HCT116 (cell line): ENCODE measurements around the gene PHKA2. TPM values are rescaled to one million over a fixed set of nuclear protein-coding genes. Genes with fewer than 3 reads are reported as not detected.

Experiments
- ATAC-seq: fragments of 200-7000 bp; cut with Tn5 transposase; 2 replicates; pipeline ENCODE4 v1.9.1; 2020; ENCODE audit warnings: mild to moderate bottlenecking, moderate library complexity
- BruUV-seq: library from RNA; stranded (reverse); fragments of 400-500 nt; replicated peaks from 2 replicates; lab custom pipeline; 2021; lab: Mats Ljungman, UMichigan
- CTCF ChIA-PET: fragments of 300-600 bp; sonication (Branson Sonifier 250); formaldehyde crosslinking; loops from one replicate; lab custom pipeline; 2021; ENCODE audit warnings: antibody characterized with exemption; lab: Charles Lee
- POLR2A ChIA-PET: fragments of 300-600, 350-600 bp; sonication (Branson Sonifier 250); formaldehyde crosslinking; loops from one replicate; lab custom pipeline; 2021; ENCODE audit warnings: antibody characterized with exemption; lab: Charles Lee
- RAD21 ChIA-PET, 2 experiments: fragments of 300-600 bp; sonication (Branson Sonifier 250); formaldehyde crosslinking; loops; one replicate each; lab custom pipeline; 2023; ENCODE audit warnings: low total read pairs in 2 of 2; ENCODE audit not compliant: uncharacterized antibody in 2 of 2, unreplicated experiment in 2 of 2, low non-redundant PET in 1 of 2; lab: Charles Lee
- DNase-seq: peaks from one replicate; pipeline ENCODE4 v3.0.0-alpha.2; 2010; ENCODE audit warnings: low read depth, low spot score
- H2AFZ ChIP-seq: fragments of 200-600 bp; shearing (Covaris generic), sonication (generic); 2 replicates; pipeline ENCODE4 v1.6.1; 2017; ENCODE audit warnings: low read depth, mixed run types, mixed read lengths, antibody characterized with exemption, low read length; ENCODE audit not compliant: poor library complexity, severe bottlenecking
- H3K27ac ChIP-seq: 2 replicates; pipeline ENCODE4 v1.5.1; 2012; ENCODE audit warnings: low read depth, low read length
- H3K27me3 ChIP-seq: fragments of 200-600 bp; sonication (generic); 2 replicates; pipeline ENCODE4 v1.6.1; 2016; ENCODE audit warnings: mixed run types, low read length, mixed read lengths; ENCODE audit not compliant: insufficient read depth
- H3K36me3 ChIP-seq, 2 experiments: fragments of 200-500 bp in 1 of 2; fragments of 200-600 bp in 1 of 2; sonication (Bioruptor generic) in 1 of 2; sonication (generic) in 1 of 2; 2 replicates each; pipeline versions ENCODE4 v1.5.1 to v1.6.1; 2014 to 2016; ENCODE audit warnings: low read length in 2 of 2, inconsistent platforms in 1 of 2, mixed read lengths in 1 of 2, mixed run types in 1 of 2; ENCODE audit not compliant: insufficient read depth in 2 of 2, control insufficient read depth in 1 of 2
- H3K4me1 ChIP-seq, 2 experiments: fragments of 200-600 bp in 1 of 2; sonication (generic) in 1 of 2; 2 replicates each; pipeline versions ENCODE4 v1.5.1 to v1.6.1; 2012 to 2017; ENCODE audit warnings: low read length in 2 of 2, inconsistent platforms in 1 of 2, mild to moderate bottlenecking in 1 of 2, mixed read lengths in 1 of 2, mixed run types in 1 of 2, moderate library complexity in 1 of 2; ENCODE audit not compliant: insufficient read depth in 2 of 2, control insufficient read depth in 1 of 2
- H3K4me2 ChIP-seq: fragments of 200-600 bp; sonication (generic); 2 replicates; pipeline ENCODE4 v1.6.1; 2017; ENCODE audit warnings: mixed run types, low read length, mixed read lengths
- H3K4me3 ChIP-seq, 2 experiments: fragments of 200-600 bp in 1 of 2; sonication (generic) in 1 of 2; replicated peaks in 1 of 2; 2 replicates each; pipeline ENCODE4 v1.5.1; 2011 to 2016; ENCODE audit warnings: low read length in 2 of 2, control low read depth in 1 of 2, low read depth in 1 of 2, mild to moderate bottlenecking in 1 of 2, mixed read lengths in 1 of 2, mixed run types in 1 of 2
- H3K79me2 ChIP-seq: fragments of 200-600 bp; sonication (generic); 2 replicates; pipeline ENCODE4 v1.6.1; 2017; ENCODE audit warnings: mild to moderate bottlenecking, mixed run types, low read length, moderate library complexity, mixed read lengths; ENCODE audit not compliant: insufficient read depth
- H3K9ac ChIP-seq: fragments of 200-600 bp; sonication (generic); 2 replicates; pipeline ENCODE4 v1.6.1; 2016; ENCODE audit warnings: low read length, mixed read lengths
- H3K9me2 ChIP-seq: fragments of 200-600 bp; sonication (generic), shearing (Covaris generic); 2 replicates; pipeline ENCODE4 v1.6.1; 2017; ENCODE audit warnings: mixed run types, mild to moderate bottlenecking, moderate library complexity; ENCODE audit not compliant: insufficient read depth
- H3K9me3 ChIP-seq, 2 experiments: fragments of 200-500 bp in 1 of 2; fragments of 200-600 bp in 1 of 2; sonication (Bioruptor generic) in 1 of 2; sonication (generic) in 1 of 2; 2 replicates each; pipeline ENCODE4 v1.6.1; 2014 to 2017; ENCODE audit warnings: low read length in 2 of 2, mixed read lengths in 2 of 2, inconsistent platforms in 1 of 2, low read depth in 1 of 2, mild to moderate bottlenecking in 1 of 2, mixed run types in 1 of 2, moderate library complexity in 1 of 2; ENCODE audit not compliant: control insufficient read depth in 1 of 2, insufficient read depth in 1 of 2
- H4K20me1 ChIP-seq: fragments of 200-600 bp; sonication (generic), shearing (Covaris generic); 2 replicates; pipeline ENCODE4 v1.6.1; 2017; ENCODE audit warnings: mixed run types, mild to moderate bottlenecking, moderate library complexity; ENCODE audit not compliant: insufficient read depth
- CBX3 ChIP-seq: IDR thresholded peaks from 2 replicates; pipeline ENCODE4 v1.6.1; 2012; ENCODE audit warnings: low read depth
- CEBPB ChIP-seq: IDR thresholded peaks from 2 replicates; pipeline ENCODE4 v1.6.1; 2012; ENCODE audit warnings: low read depth
- EGR1 ChIP-seq: IDR thresholded peaks from 2 replicates; pipeline ENCODE4 v1.6.1; 2012; ENCODE audit warnings: low read depth
- ELF1 ChIP-seq: IDR thresholded peaks from 2 replicates; pipeline ENCODE4 v1.6.1; 2012; ENCODE audit warnings: low read depth, borderline replicate concordance
- EZH2 ChIP-seq: fragments of 200-600 bp; sonication (generic); IDR thresholded peaks from 2 replicates; pipeline ENCODE4 v1.6.1; 2017; ENCODE audit warnings: antibody characterized with exemption, mixed run types
- EZH2phosphoT487 ChIP-seq: fragments of 200-600 bp; IDR thresholded peaks from 2 replicates; pipeline ENCODE4 v1.6.1; 2018; ENCODE audit warnings: antibody characterized with exemption, borderline replicate concordance
- JUND ChIP-seq: IDR thresholded peaks from 2 replicates; pipeline ENCODE4 v1.6.1; 2012
- MAX ChIP-seq: IDR thresholded peaks from 2 replicates; pipeline ENCODE4 v1.6.1; 2012
- POLR2AphosphoS5 ChIP-seq: IDR thresholded peaks from 2 replicates; pipeline ENCODE4 v1.6.1; 2011; ENCODE audit warnings: mild to moderate bottlenecking, low read depth, low read length, moderate library complexity
- SIN3A ChIP-seq: IDR thresholded peaks from 2 replicates; pipeline ENCODE4 v1.6.1; 2012; ENCODE audit warnings: low read depth
- SP1 ChIP-seq: IDR thresholded peaks from 2 replicates; pipeline ENCODE4 v1.6.1; 2012; ENCODE audit warnings: low read depth
- SRF ChIP-seq: IDR thresholded peaks from 2 replicates; pipeline ENCODE4 v1.6.1; 2012; ENCODE audit warnings: low read depth
- YY1 ChIP-seq: IDR thresholded peaks from 2 replicates; pipeline ENCODE4 v1.6.1; 2011; ENCODE audit warnings: low read length, low read depth, moderate library complexity, mild to moderate bottlenecking; ENCODE audit not compliant: insufficient replicate concordance; ENCODE audit errors: extremely low read depth
- ZFX ChIP-seq: fragments of 450-650 bp; IDR thresholded peaks from 2 replicates; pipeline ENCODE4 v1.6.1; 2017
- ZNF274 ChIP-seq: fragments of 200-500 bp; sonication (Bioruptor generic); IDR thresholded peaks from 2 replicates; pipeline ENCODE4 v1.6.1; 2014; ENCODE audit warnings: mild to moderate bottlenecking, low read depth, low read length, inconsistent platforms
- intact Hi-C: fragments of 100-400 bp; cut with micrococcal nuclease; formaldehyde crosslinking; loops from 2 replicates; pipeline ENCODE4 v1.10.0; 2022
- total RNA-seq: library from RNA; stranded (reverse); gene quantifications from one replicate; pipeline ENCODE4 v1.2.1, GENCODE V29; 2021; ENCODE audit not compliant: unreplicated experiment
- TF ChIP-seq, protein P1 (sequence below): IDR thresholded peaks from 2 replicates; pipeline ENCODE4 v1.6.1; 2012; ENCODE audit warnings: low read depth
- TF ChIP-seq, protein P2 (sequence below), 3 experiments: fragments of 200-600 bp in 1 of 3; sonication (generic) in 1 of 3; IDR thresholded peaks in 2 of 3; conservative IDR thresholded peaks in 1 of 3; 2 replicates each; pipeline ENCODE4 v1.5.1; 2012 to 2017; ENCODE audit warnings: low read depth in 2 of 3, low read length in 2 of 3, antibody characterized with exemption in 1 of 3, borderline replicate concordance in 1 of 3, control low read depth in 1 of 3, mild to moderate bottlenecking in 1 of 3, mixed read lengths in 1 of 3, mixed run types in 1 of 3, moderate library complexity in 1 of 3; ENCODE audit not compliant: insufficient read depth in 1 of 3
- TF ChIP-seq, protein P3 (sequence below): IDR thresholded peaks from 2 replicates; pipeline ENCODE4 v1.6.1; 2012
- TF ChIP-seq, protein P4 (sequence below): IDR thresholded peaks from 2 replicates; pipeline ENCODE4 v1.6.1; 2011; ENCODE audit warnings: mild to moderate bottlenecking, low read length, moderate library complexity; ENCODE audit not compliant: insufficient replicate concordance; ENCODE audit errors: extremely low read depth

Gene PHKA2
- total RNA-seq, 1 experiment from 2014 or later = 23.8 TPM

DNA sequence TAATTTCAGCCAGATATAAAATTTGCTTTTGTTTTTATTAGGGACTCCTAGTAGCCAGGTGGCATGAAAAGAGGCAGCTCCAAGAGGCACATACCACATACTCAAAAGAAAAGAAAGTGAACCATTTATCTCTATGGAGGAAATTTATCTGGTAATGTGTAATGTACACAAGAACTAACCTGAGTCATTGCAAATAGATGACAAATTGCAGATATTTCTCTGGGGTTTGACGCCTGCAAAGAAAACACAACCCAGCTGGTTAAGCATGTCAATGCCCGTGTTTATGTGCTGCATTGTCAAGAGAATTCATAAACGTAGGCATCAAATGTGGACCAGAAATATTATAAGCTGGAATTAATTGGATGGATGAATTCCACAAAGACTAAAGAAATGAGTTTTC, 46.9 kb upstream of the PHKA2 start (continued):
- TF ChIP-seq EZH2phosphoT487 (no peak), ZFX (no peak), CBX3 (no peak)

- no peaks in the 10 kb centered on the region for H3K9me2 ChIP-seq
- H3K27me3 ChIP-seq = no peaks in the 10 kb centered on the region
- no peak overlapping the region for H2AFZ ChIP-seq
- ATAC-seq (no peak), DNase-seq (no peak)
- H3K9me3 ChIP-seq = no peaks in the 10 kb centered on the region
- intact Hi-C loops = no loop called here
- H3K4me1 ChIP-seq = no peaks in the 10 kb centered on the region
- no peak overlapping the region for H3K9ac ChIP-seq
- no peak overlapping the region for H3K4me2 ChIP-seq
- no peaks in the 10 kb centered on the region for H4K20me1 ChIP-seq
- no peak overlapping the region for H3K27ac ChIP-seq
- ChIA-PET POLR2A (no interaction called here), RAD21 (no interaction called here), CTCF (interaction anchor here (1.3 kb wide), 1 partner anchor 12 kb away, joined by 4 read pairs; no protein-coding TSS in a partner anchor)
- no TSS peak for BruUV-seq
- H3K36me3 ChIP-seq = no peaks in the 10 kb centered on the region
- no peaks in the 10 kb centered on the region for H3K79me2 ChIP-seq
- no peak overlapping the region for H3K4me3 ChIP-seq
- no peak for TF ChIP-seq EGR1
- TF ChIP-seq, protein P1, sequence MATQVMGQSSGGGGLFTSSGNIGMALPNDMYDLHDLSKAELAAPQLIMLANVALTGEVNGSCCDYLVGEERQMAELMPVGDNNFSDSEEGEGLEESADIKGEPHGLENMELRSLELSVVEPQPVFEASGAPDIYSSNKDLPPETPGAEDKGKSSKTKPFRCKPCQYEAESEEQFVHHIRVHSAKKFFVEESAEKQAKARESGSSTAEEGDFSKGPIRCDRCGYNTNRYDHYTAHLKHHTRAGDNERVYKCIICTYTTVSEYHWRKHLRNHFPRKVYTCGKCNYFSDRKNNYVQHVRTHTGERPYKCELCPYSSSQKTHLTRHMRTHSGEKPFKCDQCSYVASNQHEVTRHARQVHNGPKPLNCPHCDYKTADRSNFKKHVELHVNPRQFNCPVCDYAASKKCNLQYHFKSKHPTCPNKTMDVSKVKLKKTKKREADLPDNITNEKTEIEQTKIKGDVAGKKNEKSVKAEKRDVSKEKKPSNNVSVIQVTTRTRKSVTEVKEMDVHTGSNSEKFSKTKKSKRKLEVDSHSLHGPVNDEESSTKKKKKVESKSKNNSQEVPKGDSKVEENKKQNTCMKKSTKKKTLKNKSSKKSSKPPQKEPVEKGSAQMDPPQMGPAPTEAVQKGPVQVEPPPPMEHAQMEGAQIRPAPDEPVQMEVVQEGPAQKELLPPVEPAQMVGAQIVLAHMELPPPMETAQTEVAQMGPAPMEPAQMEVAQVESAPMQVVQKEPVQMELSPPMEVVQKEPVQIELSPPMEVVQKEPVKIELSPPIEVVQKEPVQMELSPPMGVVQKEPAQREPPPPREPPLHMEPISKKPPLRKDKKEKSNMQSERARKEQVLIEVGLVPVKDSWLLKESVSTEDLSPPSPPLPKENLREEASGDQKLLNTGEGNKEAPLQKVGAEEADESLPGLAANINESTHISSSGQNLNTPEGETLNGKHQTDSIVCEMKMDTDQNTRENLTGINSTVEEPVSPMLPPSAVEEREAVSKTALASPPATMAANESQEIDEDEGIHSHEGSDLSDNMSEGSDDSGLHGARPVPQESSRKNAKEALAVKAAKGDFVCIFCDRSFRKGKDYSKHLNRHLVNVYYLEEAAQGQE = no peak
- no peak for TF ChIP-seq CEBPB
- TF ChIP-seq POLR2AphosphoS5 = no peak
- no peak for TF ChIP-seq JUND
- no peak for TF ChIP-seq YY1
- TF ChIP-seq SRF = no peak
- TF ChIP-seq ZFX = no peak
- TF ChIP-seq CBX3 = no peak
- TF ChIP-seq, protein P2, sequence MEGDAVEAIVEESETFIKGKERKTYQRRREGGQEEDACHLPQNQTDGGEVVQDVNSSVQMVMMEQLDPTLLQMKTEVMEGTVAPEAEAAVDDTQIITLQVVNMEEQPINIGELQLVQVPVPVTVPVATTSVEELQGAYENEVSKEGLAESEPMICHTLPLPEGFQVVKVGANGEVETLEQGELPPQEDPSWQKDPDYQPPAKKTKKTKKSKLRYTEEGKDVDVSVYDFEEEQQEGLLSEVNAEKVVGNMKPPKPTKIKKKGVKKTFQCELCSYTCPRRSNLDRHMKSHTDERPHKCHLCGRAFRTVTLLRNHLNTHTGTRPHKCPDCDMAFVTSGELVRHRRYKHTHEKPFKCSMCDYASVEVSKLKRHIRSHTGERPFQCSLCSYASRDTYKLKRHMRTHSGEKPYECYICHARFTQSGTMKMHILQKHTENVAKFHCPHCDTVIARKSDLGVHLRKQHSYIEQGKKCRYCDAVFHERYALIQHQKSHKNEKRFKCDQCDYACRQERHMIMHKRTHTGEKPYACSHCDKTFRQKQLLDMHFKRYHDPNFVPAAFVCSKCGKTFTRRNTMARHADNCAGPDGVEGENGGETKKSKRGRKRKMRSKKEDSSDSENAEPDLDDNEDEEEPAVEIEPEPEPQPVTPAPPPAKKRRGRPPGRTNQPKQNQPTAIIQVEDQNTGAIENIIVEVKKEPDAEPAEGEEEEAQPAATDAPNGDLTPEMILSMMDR (IDR thresholded peaks at IDR 0.05 in 2 of 3, conservative IDR thresholded peaks at IDR 0.05 in 1 of 3; ENCODE audit: borderline replicate concordance in 1 of 3, insufficient read depth in 1 of 3, low read depth in 2 of 3, low read length in 2 of 3) = no peak
- no peak for TF ChIP-seq EZH2
- no peak for TF ChIP-seq SIN3A
- TF ChIP-seq, protein P3, sequence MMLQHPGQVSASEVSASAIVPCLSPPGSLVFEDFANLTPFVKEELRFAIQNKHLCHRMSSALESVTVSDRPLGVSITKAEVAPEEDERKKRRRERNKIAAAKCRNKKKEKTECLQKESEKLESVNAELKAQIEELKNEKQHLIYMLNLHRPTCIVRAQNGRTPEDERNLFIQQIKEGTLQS = no peak
- no peak for TF ChIP-seq ELF1
- TF ChIP-seq, protein P4, sequence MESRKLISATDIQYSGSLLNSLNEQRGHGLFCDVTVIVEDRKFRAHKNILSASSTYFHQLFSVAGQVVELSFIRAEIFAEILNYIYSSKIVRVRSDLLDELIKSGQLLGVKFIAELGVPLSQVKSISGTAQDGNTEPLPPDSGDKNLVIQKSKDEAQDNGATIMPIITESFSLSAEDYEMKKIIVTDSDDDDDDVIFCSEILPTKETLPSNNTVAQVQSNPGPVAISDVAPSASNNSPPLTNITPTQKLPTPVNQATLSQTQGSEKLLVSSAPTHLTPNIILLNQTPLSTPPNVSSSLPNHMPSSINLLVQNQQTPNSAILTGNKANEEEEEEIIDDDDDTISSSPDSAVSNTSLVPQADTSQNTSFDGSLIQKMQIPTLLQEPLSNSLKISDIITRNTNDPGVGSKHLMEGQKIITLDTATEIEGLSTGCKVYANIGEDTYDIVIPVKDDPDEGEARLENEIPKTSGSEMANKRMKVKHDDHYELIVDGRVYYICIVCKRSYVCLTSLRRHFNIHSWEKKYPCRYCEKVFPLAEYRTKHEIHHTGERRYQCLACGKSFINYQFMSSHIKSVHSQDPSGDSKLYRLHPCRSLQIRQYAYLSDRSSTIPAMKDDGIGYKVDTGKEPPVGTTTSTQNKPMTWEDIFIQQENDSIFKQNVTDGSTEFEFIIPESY = no peak
- no peak for TF ChIP-seq MAX
- TF ChIP-seq ZNF274 = no peak
- no peak for TF ChIP-seq SP1
- no peak for TF ChIP-seq EZH2phosphoT487
Observed at GRCh38 chrX:19028560-19028959, 44.6 kb upstream of the PHKA2 start.
